Measurements from ENCODE around the gene OR6A2. TPM values are rescaled to one million over a fixed set of nuclear protein-coding genes. Genes with fewer than 3 reads are reported as not detected.

Gene OR6A2
- total and polyA plus RNA-seq, 2 donors (not counting 3 experiments of a cell fraction or from before 2014, with no cell fraction given) = 0.06 to 0.27 TPM

DNA sequence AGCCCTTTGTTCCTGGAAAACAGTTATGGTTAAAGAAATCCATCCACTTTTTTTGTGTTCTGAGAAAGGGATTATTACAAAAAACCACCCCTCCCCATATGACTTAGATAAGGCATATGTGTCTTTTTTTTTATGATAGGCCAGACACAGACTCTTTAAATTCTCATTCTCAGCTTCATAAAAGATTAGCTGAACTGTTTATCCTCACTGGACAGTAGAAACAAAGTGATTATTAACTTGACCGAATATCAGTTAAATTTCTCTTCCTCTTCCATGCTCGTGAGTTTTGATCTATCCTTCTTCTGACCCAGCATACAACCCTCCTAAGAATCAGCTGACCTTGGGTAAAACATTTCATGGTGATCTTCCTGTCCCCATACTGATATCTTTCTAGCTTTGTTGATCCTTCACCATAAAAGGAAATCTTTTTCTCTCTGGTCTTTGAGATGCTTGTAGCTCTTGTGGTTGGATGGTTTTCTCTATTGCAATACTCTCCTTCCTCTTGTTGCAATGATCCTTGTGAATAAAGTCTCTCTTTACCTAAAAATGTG lies 53.9 kb downstream of the OR6A2 start:
- dilution Hi-C loops (cut with MboI; ENCODE audit: extremely low pct_ligation_motif_present, low sequenced_read_pairs) (no loop called here), intact Hi-C loops (cut with micrococcal nuclease) (no loop called here)
- no TSS peak for BruUV-seq (replicated peaks)
- no peaks in the 10 kb centered on the region for H3K9me1 ChIP-seq (replicated peaks; ENCODE audit: control insufficient read depth, extremely low read depth, insufficient read depth, low read length)
- peak overlapping the region; percentile 98 for H3K4me2 ChIP-seq (ENCODE audit: insufficient read depth, low read length)
- no peak for FAIRE-seq
- H3K27ac ChIP-seq (ENCODE audit: insufficient read depth, low read depth, low read length) = no peak overlapping the region
- H3K4me1 ChIP-seq (ENCODE audit: control insufficient read depth, extremely low read depth, insufficient read depth, low read length) = peaks cover 14% of the 10 kb centered on the region
- H4K20me1 ChIP-seq (replicated peaks; ENCODE audit: control insufficient read depth, extremely low read depth, insufficient read depth, low read length) = no peaks in the 10 kb centered on the region
- peak; percentile 11 for DNase-seq (ENCODE audit: low read depth, low spot score)
- no peaks in the 10 kb centered on the region for H3K79me2 ChIP-seq (ENCODE audit: control insufficient read depth, insufficient read depth, low read length)
- peak overlapping the region; percentile 91 for H2AFZ ChIP-seq (ENCODE audit: low read depth, low read length)
- ChIA-PET CTCF (interaction anchor here (0.8 to 17.3 kb wide), 9 partner anchors 8 to 366 kb away, joined by 3 to 391 read pairs (median 4); no protein-coding TSS in a partner anchor), POLR2A (interaction anchor here (0.6 kb wide), 1 partner anchor 539 kb away, joined by 3 read pairs; no protein-coding TSS in a partner anchor)
- TF ChIP-seq, protein P1, sequence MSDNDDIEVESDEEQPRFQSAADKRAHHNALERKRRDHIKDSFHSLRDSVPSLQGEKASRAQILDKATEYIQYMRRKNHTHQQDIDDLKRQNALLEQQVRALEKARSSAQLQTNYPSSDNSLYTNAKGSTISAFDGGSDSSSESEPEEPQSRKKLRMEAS (IDR thresholded peaks at IDR 0.05; ENCODE audit: insufficient read depth, insufficient read length) = no peak
- TF ChIP-seq JUN (IDR thresholded peaks at IDR 0.05; ENCODE audit: borderline replicate concordance, insufficient read depth, insufficient read length, low read depth) = no peak
- TF ChIP-seq EZH2 (IDR thresholded peaks at IDR 0.05; ENCODE audit: borderline replicate concordance, low read depth, low read length, severe bottlenecking) = no peak
- no peak for TF ChIP-seq MYC (IDR thresholded peaks at IDR 0.05; ENCODE audit: low read depth, low read length)
- no peak for TF ChIP-seq CTCF (IDR thresholded peaks at IDR 0.05; ENCODE audit: extremely low read depth in 1 of 2, insufficient read depth in 1 of 2, low read depth in 1 of 2, low read length in 2 of 2)
- no peak for TF ChIP-seq POLR2AphosphoS5 (IDR thresholded peaks at IDR 0.05; ENCODE audit: insufficient read depth, low read depth, low read length)
- no peak for TF ChIP-seq FOS (IDR thresholded peaks at IDR 0.05; ENCODE audit: borderline replicate concordance, insufficient read depth, low read length)
- no peak for TF ChIP-seq POLR2A (IDR thresholded peaks at IDR 0.05; ENCODE audit: low read depth, low read length)
- TF ChIP-seq GATA2 (IDR thresholded peaks at IDR 0.05; ENCODE audit: insufficient read depth, insufficient read length, low read depth, low read length) = no peak
- peaks cover 2 to 4% of the 10 kb centered on the region in 2 experiments for H3K27me3 ChIP-seq (ENCODE audit: control insufficient read depth in 2 of 2, insufficient read depth in 2 of 2, low read length in 2 of 2)
- no peaks in the 10 kb centered on the region for H3K9me3 ChIP-seq (replicated peaks; ENCODE audit: control insufficient read depth, insufficient read depth, low read length)
- no peak overlapping the region for H3K9ac ChIP-seq (replicated peaks; ENCODE audit: extremely low read depth, insufficient read depth, low read length)
- no peaks in the 10 kb centered on the region for H3K36me3 ChIP-seq (ENCODE audit: control insufficient read depth in 2 of 2, extremely low read depth in 1 of 2, insufficient read depth in 2 of 2, low read length in 2 of 2)
- H3K4me3 ChIP-seq (replicated peaks in 1 of 3; ENCODE audit: insufficient read depth in 1 of 3, low read depth in 1 of 3, low read length in 3 of 3) = peak overlapping the region in 1 of 3 experiments; percentile 66
